Frontal cortex (tissue), 4 donors: ENCODE data around the gene ZYX. TPM values are rescaled to one million over a fixed set of nuclear protein-coding genes. Genes with fewer than 3 reads are reported as not detected.
A peak's percentile ranks its signal among the peaks of the same experiment; 100 is the strongest.

Experiments used
- DNase-seq, 2 donors: peaks; one replicate each; pipeline ENCODE4 v3.0.0; 2012; ENCODE audit warnings: low spot score in 2 of 2
- FAIRE-seq: peaks from 2 replicates; lab custom pipeline; 2012; peaks lifted over from hg19 to GRCh38; lab: Jason Lieb, UNC
- total RNA-seq: library from RNA; depleted of rRNA; stranded (reverse); fragments of >200 nt; gene quantifications from one replicate; pipeline ENCODE4 v1.2.3, GENCODE V29; 2014
- donor health status: control.
- donor health status: control.
- donor health status: control.

ZYX gene
- total RNA-seq, 1 donor from 2014 or later, result 4.5 TPM

DNA sequence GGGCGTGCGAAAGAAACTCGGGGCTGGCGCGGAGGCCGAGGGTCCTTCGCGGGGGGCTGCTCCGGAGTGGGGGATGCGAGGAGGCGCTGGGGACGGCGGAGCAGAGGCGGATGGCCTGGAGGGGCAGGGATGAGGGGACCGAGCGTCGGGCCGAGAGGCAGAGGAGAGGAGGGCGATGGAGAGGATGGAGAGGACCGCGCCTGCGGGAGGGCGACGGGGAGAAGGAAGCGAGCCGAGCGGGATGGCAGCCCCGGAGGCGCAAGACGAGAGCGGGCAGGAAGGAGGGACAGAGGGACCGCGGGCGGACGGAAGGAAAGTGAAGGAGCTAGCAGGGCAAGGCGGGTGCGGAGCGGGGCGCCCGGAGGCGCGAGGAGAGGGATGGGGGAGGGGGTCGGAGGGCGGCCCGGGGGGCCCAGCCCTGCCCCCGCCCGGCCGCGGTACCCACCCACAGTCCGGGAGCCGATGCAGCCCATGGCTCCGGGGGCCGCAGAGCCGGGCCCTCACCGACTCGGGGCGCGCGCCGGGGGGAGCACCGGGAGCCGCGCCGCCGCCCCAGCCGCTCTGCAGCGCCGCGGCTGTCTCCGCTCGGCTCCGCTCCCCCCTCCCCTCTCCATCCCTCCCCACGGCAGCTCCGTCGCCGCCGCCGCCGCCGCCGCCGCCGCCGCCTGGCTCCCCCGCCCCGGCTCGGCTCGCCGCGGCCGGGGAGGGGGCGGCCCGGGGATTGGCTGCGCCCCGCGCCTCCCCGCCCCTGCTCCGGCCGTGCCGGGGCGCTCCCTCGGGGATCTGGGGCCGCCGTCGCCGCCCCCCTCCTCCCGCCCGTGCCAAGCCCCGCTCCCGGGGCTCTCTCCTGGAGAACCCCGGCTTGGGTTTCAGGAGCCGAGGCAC is 18.8 kb upstream of the ZYX start, which contains the start of gene FAM131B:
FAM131B (minus strand) TSS at position 583 of the 885 bp plus-strand sequence; CDS start at position 473, 110 bp downstream.
- FAIRE-seq (no peak), DNase-seq (peak; percentile 81 to 87)

DNA sequence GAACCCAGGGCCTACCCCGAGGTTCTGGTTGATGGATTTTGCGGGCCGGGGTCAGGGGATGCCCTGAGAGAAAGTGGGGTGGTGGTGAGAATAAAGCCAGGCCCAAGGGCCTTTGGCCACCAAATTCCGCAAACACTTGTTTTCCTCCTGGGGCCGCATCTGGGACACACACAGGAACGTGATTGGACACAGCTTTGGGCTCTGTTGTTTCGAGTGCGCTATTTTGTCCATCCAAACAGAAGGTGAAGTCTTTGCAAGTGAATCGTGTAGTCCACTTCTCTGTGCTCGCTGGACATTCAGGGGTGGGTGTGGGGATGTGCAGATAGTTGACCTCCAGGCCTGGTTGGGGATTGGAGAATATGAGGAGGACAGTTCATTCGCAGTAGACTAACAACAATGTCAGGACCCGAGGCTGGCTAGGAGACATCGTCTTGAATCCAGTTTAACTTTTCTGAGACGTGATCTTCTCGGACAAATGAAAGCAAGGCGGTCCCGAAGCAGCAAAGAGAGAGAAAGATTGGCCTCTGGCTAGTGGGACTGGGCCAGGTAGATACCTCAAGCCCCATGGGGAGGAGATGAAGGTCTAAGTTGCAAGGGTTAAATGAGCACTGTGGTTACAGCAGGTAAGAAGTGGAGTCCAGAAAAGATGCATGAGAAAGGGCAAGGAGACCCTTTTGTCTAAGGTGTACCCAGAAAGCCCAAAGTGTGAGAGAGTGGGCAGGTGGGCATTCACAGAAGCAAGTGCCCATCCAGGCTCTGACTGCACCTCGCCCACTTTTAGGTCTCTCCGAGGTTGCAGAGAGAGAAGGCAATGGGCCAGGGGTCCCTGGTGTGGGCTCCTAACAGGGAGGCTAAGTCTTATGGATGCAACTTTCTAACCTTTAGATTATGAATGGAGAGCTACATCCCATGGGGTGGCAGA is 17.9 kb upstream of the ZYX start:
- DNase-seq, result no peak
- FAIRE-seq, result no peak

DNA sequence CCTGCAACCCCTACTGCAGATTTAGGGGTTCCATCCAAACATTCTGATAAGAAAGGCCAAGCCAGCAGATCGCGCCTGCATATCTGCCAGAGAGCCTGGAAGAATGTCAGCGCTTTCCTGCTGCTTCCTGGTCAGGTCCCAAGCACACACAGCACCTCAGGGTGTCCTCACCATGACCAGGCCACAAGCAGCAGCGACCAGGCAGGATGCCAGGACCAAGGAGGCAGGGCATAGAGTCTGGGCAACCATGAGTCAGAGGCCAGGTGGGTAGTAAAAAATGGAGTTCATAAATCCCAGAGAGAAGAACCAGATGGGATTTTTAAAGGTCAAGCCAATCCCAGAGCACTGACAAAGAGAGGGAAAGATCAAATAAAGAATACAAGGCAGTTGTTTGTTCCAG is 13.2 kb upstream of the ZYX start:
- FAIRE-seq (no peak), DNase-seq (no peak)

DNA sequence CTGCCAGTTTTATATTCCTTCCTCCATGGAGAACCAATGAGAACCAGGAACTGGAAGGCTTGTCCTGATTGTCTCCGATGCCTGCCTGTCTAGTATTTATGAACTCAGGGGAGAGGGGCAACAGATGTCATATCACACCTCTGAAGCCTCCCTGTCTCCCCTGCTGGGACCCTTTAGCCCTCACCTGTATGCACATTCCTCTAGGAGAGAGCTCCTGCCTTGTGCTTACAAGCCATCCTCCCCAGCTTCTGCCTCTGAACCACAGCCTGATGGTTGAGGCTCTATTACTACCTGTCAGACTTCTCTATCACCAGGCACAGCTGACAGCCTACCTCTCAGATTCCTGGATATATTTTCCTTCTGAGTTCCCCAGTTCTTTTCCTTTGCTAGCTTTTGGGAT is 12.8 kb upstream of the ZYX start:
- FAIRE-seq (no peak), DNase-seq (no peak)

DNA sequence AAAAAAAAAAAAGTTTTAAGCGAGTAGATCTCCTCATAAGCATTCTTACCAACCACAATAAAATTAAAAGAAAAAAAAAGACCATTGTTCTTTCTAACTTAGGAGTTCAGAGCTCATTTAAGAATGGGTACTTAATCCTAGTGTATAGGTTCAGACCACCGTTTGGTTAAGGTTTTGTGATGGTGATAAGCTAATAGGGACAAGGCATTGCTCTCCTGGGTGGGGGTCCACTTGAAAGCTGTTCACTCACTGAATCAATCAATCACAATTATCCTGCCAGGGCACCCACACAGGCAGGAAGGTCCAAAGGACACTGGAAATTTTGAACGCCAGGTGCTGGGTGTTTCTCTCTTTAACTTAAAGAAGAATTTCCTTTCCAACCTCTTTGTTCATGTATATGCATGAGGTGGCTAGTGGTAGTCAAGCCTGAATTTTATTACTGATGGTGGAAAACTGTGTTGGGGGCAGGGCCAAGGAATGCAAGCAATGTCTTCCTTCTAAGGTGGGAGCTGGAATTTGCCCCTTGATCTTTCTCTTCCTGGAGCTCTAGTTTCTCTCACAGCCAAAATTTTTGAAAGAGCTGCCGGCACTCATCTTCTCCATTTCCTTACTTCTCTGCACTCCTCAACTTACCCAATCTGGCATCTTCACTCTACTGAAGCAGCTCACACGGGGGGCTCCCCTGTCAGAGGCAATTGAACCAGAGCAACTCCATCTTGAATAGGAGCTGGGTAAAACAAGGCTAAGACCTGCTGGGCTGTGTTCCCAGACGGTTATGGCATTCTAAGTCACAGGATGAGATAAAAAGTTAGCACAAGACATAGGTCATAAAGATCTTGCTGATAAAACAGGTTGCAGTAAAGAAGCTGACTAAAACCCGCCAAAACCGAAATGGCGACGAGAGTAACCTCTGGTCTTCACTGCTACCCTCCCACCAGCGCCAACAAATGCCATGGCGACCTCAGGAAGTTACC is 11.2 kb upstream of the ZYX start:
- DNase-seq, result no peak
- no peak for FAIRE-seq

DNA sequence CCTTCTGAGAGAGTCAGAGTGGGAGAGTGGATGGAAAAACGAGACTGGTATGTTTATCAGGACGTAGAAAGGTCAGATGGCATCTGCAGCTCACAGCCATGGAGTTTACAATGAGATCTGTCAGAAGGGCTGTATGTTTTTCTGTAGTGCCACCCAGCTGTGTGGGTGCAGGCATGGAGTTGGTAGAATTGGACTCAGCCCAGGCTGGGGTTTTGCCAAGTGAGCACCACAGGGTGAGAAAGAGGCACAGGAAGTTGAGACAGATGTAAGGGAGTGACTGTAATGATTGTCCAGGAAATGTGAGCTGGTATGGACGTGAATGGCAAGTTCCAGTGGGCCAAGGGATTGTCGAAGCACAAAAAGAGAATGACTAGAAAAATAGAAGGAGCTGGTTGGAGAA is 9.1 kb upstream of the ZYX start:
- peak in 1 of 2 donors; percentile 59 for DNase-seq
- no peak for FAIRE-seq

DNA sequence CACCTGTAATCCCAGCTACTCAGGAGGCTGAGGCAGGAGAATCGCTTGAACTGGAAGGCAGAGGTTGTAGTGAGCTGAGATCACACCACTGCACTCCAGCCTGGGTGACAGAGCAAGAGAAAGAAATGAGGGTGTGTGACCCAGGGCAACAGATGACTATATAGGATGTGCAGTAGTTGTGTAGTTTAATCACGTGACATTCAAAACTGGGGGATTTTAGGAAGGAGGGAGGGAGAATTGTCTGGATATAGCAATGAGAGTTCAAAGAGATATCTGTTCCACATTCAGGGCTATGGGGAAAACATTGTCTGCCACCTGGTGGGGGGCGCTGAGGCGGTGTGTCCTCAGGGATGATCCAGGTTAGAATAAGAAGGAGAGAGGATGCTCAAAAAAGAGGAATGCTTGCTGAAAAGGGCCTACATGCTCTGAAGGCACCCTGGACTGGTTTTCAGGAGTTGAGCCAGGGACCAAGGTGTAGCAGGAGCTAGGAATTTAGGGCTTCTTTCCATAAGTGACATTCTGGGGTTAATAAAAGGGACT is 7.8 kb upstream of the ZYX start:
- FAIRE-seq, result no peak
- DNase-seq, result no peak

DNA sequence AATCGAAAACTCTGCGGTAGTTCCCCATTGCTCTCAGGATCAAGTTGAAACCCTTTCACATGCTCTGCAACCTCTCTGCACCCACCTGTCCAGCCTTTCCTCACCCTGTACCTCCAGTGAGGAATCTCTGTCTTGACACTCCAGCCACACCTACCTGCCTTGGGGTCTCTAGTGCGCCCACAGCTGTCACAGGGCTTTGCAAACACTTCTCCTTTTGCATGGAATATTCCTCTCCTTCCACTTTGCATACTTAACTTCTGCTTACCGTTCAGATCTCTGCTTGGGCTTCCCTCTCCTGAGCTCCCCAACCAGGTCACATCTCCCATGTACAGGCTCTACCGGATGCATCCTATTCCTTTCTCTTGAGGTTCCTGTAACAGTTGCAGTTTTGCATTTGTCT is 6.6 kb upstream of the ZYX start:
- no peak for DNase-seq
- FAIRE-seq, result no peak

DNA sequence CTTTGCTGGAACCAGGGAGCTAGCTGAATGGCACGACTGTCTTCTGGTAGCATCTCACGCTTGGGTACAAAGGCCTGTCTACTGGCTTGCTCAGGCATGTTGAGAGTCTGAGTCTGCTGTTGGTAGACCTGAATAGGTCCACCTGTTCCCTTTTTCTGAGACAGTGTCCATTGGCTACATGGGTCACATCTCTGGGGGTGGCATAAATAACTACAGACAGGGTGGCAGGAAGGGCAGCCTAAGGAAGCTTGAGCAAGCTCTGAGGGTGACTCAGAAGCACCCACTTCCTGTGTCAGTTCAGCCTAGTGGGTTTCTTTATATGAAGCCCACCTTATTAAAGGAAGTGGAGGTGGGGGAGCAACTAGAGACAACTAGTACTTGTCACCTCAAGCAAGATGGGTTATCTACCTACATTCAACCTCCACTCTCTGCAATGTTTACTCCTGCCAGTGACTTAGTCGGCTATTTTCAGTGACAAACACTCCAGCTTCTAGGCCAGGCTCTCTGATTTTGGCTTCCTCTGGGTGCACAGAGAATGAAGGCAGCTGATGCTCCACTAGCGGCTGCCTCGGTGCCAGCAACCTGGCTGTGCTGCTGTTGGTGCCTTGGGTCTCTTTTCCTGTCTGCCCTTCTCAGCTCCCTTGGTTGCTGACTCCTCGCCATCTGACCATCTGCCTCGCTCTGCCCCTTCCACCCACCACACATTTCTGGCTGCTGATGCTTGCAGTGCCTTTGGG is 5.7 kb upstream of the ZYX start:
- DNase-seq, result no peak
- no peak for FAIRE-seq

DNA sequence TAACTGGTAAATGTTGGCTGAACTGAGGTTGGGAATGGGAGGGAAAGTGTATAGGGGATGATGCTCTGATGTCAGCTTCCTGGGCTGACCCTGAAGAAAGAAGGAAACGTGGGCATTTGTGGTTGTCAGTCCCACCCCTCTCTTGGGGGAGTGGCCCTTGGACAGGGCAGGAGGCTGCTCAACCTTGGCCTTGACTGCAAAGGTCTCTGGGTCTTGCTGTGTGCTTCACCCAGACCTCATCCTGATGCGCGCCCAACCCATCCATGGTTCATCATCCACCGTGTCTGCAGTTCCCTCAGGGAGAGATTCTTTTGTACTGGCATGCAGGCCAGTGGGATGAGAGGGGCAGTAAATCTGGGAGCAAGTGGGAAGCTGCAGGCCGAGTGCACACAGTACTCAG is 4.7 kb upstream of the ZYX start:
- DNase-seq, result no peak
- FAIRE-seq, result no peak

DNA sequence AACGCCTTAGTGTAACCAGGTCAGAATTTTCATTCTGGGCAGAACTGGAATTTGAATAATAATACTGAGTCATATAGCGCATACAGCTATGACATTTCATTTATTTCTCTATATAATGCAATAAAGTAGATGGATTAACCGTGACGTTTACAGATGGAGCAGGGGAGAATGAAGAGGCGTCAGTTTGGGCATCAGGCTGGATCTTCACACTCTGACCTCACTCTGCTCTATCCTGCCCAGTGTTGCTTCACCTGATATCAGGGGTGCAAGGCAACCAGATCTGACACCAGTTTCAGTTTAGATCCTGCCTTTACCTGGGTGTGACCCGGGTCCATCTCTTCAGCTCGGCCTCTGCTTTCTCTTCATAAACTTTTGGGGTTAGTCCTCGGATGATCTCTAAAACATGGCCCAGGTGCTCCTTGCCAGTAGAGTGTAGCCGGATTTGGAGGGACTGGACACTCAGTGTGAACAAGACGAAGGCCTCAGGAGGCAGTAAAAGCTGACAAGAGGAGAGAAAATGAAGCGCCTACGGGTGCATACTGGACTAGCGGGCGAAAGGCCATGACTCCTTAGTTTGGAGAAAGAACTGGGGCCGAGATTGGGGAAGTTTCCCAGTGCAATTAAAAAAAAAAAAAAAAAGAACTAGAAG is 1.4 kb upstream of the ZYX start:
- DNase-seq (no peak), FAIRE-seq (no peak)

DNA sequence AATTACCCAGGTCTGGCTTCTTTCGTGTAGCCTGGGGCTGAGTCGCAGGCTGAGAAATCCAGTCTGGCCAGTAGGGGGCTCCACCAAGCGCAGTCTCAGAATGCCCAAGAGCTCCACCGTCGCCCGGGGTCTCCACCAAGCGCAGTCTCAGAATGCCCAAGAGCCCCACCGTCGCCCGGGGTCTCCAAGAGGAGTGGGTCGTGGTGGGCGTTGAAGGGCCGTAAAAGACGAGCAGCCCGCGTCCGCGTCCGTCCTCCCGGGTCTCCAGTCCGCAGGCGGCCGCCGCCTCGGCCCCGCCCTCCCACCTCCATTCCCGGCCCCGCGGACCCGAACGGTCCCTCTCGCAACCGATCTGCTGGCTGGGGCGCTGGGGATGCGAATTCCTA is 892 bp upstream of the ZYX start:
- DNase-seq (peak; percentile 70 to 76), FAIRE-seq (no peak)

DNA sequence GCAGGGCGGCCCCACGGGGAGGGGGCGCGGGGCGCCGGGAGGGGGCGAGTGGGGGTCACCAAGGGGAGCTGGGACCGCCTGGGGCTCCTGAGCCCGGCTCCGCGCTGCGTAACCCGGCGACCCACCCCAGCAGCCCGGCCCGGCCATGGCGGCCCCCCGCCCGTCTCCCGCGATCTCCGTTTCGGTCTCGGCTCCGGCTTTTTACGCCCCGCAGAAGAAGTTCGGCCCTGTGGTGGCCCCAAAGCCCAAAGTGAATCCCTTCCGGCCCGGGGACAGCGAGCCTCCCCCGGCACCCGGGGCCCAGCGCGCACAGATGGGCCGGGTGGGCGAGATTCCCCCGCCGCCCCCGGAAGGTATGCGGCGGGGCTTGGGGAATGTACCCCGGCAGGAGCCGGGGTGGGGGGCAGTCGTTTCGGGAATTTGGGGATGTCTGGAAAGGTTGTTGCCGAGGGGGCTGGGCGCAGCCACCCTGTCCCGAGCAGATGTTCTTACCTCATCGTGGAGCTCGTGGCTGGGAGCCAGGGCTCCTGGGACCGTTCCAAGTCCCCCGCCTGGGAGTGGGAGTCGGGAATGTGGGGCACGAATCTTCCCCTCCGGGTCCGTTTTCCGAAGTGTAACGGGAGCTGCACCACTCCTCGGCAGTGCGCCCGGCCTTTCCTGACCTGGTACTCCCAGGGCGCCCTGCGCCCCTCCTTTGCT is 431 bp downstream of the ZYX start:
- DNase-seq, result peak; percentile 61 to 76
- FAIRE-seq, result no peak

DNA sequence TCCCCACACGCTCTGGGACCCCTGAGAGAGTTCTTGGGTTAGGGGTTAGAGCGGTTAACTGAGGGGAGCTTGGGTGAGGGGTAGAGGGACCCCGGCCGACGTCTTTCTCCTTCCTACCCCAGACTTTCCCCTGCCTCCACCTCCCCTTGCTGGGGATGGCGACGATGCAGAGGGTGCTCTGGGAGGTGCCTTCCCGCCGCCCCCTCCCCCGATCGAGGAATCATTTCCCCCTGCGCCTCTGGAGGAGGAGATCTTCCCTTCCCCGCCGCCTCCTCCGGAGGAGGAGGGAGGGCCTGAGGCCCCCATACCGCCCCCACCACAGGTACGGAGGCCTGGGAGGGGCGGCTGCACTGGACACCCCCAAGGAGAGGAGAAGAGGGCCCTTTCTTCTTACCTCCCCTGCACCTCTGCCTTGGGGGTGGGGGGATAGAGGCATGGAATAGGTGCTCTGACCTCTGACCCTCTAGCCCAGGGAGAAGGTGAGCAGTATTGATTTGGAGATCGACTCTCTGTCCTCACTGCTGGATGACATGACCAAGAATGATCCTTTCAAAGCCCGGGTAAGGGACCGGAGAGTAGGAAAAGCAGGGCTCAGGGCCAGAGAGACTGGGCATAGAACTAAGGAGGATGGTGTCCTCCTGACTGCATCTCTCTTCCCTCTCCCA is 1.1 kb downstream of the ZYX start:
- DNase-seq (no peak), FAIRE-seq (no peak)

DNA sequence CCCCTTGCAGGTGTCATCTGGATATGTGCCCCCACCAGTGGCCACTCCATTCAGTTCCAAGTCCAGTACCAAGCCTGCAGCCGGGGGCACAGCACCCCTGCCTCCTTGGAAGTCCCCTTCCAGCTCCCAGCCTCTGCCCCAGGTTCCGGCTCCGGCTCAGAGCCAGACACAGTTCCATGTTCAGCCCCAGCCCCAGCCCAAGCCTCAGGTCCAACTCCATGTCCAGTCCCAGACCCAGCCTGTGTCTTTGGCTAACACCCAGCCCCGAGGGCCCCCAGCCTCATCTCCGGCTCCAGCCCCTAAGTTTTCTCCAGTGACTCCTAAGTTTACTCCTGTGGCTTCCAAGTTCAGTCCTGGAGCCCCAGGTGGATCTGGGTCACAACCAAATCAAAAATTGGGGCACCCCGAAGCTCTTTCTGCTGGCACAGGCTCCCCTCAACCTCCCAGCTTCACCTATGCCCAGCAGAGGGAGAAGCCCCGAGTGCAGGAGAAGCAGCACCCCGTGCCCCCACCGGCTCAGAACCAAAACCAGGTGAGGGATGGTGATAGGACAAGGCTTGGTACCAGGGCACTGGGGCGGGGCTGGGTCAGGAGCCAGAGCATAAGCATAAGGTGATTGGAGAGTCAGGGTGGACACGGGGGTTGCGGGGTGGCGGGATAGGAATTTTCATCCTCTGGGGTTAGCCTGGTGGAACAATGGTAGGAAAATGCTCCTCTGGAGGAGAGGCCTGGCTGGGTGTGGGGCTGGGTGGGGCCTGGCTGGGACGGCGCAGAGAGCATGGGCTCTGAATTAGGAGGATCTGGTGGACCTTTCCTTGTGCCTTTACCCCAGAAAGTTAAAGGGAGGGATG is 1.9 kb downstream of the ZYX start:
- FAIRE-seq, result no peak
- DNase-seq, result no peak

DNA sequence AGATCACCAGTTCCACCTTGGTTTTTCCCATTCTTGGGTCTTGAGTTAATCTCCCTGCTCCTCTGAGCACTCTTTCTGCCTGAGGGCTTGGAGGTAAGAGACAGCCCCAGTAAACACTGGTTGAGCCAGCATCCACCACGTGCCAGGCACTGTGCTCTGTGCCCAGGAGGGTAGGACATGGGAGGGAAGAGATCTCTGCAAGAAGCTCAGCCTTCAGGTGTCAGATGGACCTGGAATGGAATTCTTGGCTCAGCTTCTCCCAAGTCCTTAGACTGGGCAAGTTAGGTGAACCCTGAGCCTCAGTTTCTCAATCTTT is 2.5 kb downstream of the ZYX start:
- DNase-seq (no peak), FAIRE-seq (no peak)
